ENCODE results near the gene KANTR.

GRCh38 chrX:53122013-53122412, 28.1 kb downstream of the KANTR start:
- TF ChIP-seq EZH2 (IDR thresholded peaks at IDR 0.05; ENCODE audit: borderline replicate concordance, low read depth, low read length, severe bottlenecking) (no peak), MAX (IDR thresholded peaks at IDR 0.05; ENCODE audit: insufficient read depth, insufficient read length) (no peak)
